Neural crest cell (in vitro differentiated cells): ENCODE data around the gene METAP1D. TPM values are rescaled to one million over a fixed set of nuclear protein-coding genes. Genes with fewer than 3 reads are reported as not detected.

Experiments used
- DNase-seq: peaks from one replicate; pipeline ENCODE4 v3.0.0; 2021; ENCODE audit warnings: low read depth, mixed read lengths, low spot score
- H3K27ac Mint-ChIP-seq: one replicate; pipeline ENCODE4 v1.8.0; 2021; ENCODE audit warnings: mild to moderate bottlenecking, mixed read lengths; ENCODE audit not compliant: unreplicated experiment
- H3K27me3 Mint-ChIP-seq: 2 replicates; pipeline ENCODE4 v1.8.0; 2021; ENCODE audit warnings: low read depth, mild to moderate bottlenecking, mixed read lengths
- H3K36me3 Mint-ChIP-seq: 2 replicates; pipeline ENCODE4 v1.8.0; 2021; ENCODE audit warnings: low read depth, mild to moderate bottlenecking, mixed read lengths
- H3K4me1 Mint-ChIP-seq: 2 replicates; pipeline ENCODE4 v1.8.0; 2021; ENCODE audit warnings: mixed read lengths
- H3K4me3 Mint-ChIP-seq: one replicate; pipeline ENCODE4 v1.8.0; 2021; ENCODE audit warnings: mild to moderate bottlenecking, mixed read lengths
- H3K9me3 Mint-ChIP-seq: 2 replicates; pipeline ENCODE4 v1.8.0; 2021; ENCODE audit warnings: mixed read lengths
- CTCF ChIP-seq: fragments of 200-600 bp; sonication (generic); conservative IDR thresholded peaks from 2 replicates; pipeline ENCODE4 v1.5.0; 2021; ENCODE audit warnings: antibody characterized with exemption, mild to moderate bottlenecking
- total RNA-seq: library from RNA; stranded (reverse); gene quantifications from 2 replicates; pipeline ENCODE4 v1.2.1, GENCODE V29; 2021

The METAP1D gene
- total RNA-seq, 1 donor from 2014 or later = 11.0 TPM

DNA sequence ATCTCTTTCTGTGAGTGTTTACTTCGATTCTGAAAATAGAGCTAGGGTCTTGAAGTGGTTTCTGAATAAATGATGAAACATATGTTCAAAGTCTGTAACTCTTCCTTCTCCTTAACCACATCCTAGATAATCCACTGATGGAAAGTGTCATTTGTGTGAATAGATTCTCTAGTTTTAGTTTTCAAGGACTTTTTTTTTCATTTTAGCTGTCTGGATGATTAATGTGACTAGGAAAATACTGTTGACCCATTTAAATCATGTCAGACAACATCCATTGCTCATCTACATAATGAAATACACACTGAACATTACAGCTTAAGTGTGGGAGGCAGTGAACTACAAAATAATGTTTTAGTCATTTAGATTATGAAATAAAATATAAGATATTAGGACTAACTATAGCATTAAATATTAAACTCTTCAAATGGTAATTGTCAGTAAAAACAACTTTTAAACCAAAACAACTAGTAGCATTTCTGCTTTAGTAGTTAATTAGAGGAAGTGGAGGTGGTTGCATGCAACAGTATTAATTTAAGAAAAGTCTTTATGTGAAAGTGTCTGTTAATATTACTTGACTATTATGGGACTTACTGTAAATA, 46.4 kb downstream of the METAP1D start:
- no peak for DNase-seq
- Mint-ChIP-seq H3K4me1 (peaks cover 32% of the 10 kb centered on the region), H3K9me3 (no peaks in the 10 kb centered on the region), H3K36me3 (no peaks in the 10 kb centered on the region), H3K27me3 (no peaks in the 10 kb centered on the region), H3K4me3 (no peak overlapping the region), H3K27ac (no peak overlapping the region)
- TF ChIP-seq CTCF = no peak

DNA sequence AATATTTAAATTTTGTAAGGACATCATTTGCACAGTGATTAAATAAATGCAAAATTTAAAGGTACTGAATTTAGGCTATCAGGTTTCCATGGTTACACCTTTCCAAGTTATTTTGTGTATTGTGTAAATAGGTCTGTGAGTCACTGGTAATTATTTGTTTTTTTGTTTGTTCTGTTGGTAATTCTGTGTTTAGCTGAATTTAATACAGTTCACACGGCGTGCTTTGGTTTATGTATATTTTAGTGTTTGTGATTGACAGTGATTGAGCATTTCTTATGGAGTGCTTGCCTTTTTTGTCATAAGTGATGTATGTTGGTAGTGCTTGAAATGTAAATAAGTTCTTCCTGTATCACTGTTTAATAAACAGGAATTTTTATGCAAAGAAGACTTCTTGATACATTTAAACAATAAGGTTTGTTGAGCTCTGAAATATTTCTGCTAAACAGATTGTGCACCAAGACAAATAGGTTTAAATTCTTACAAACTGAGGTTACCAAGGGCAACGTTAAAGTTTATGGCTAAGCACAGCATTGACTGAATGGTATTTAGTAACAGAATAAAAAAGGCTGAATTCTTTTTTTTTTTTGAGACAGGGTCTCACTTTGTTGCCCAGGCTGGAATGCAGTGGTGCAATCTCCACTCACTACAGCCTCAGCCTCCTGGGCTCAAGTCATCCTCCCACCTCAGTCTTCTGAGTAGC, 47.3 kb downstream of the METAP1D start:
- TF ChIP-seq CTCF = no peak
- Mint-ChIP-seq H3K27ac (no peak overlapping the region), H3K27me3 (no peaks in the 10 kb centered on the region), H3K9me3 (no peaks in the 10 kb centered on the region), H3K36me3 (no peaks in the 10 kb centered on the region), H3K4me1 (peaks cover 40% of the 10 kb centered on the region), H3K4me3 (no peak overlapping the region)
- DNase-seq = no peak

- H3K36me3 Mint-ChIP-seq = no peaks in the 10 kb centered on the region
- H3K9me3 Mint-ChIP-seq = no peaks in the 10 kb centered on the region
- no peak overlapping the region for H3K4me3 Mint-ChIP-seq
- H3K27me3 Mint-ChIP-seq = no peaks in the 10 kb centered on the region
- H3K27ac Mint-ChIP-seq = no peak overlapping the region
- TF ChIP-seq CTCF = no peak
- H3K4me1 Mint-ChIP-seq = peaks cover 48% of the 10 kb centered on the region
- no peak for DNase-seq
Observed at GRCh38 chr2:172047566-172048507, 48.1 kb downstream of the METAP1D start.

GRCh38 chr2:172048508-172049503, 49.1 kb downstream of the METAP1D start:
- Mint-ChIP-seq H3K4me1 (peaks cover 56% of the 10 kb centered on the region), H3K27me3 (no peaks in the 10 kb centered on the region), H3K36me3 (no peaks in the 10 kb centered on the region), H3K27ac (no peak overlapping the region), H3K4me3 (no peak overlapping the region), H3K9me3 (no peaks in the 10 kb centered on the region)
- no peak for DNase-seq
- TF ChIP-seq CTCF = no peak
